Pancreas (tissue), 10 donors: Measurements from ENCODE around the gene ABCC8. TPM values are rescaled to one million over a fixed set of nuclear protein-coding genes. Genes with fewer than 3 reads are reported as not detected.

ENCODE experiments used
- ATAC-seq, 4 donors: fragments of 200-7000 bp; cut with Tn5 transposase; one replicate each; pipeline versions ENCODE4 v1.8.0 to v1.9.1; 2020; ENCODE audit warnings: mild to moderate bottlenecking in 4 of 4, moderate library complexity in 4 of 4
- DNase-seq, 6 donors: peaks; one replicate each; pipeline ENCODE4 v3.0.0-alpha.2; 2020
- FAIRE-seq: peaks from 2 replicates; lab custom pipeline; 2012; peaks lifted over from hg19 to GRCh38; lab: Jason Lieb, UNC
- H3K27ac ChIP-seq, 4 donors: fragments of 200-600 bp; sonication (generic); 1 replicate in 3 of 4; 2 replicates in 1 of 4; pipeline versions ENCODE4 v1.5.0 to v1.8.0; 2020
- H3K27me3 ChIP-seq, 4 donors: fragments of 200-600 bp; one replicate each; pipeline ENCODE4 v1.8.0; 2021
- H3K36me3 ChIP-seq, 3 donors: fragments of 200-600 bp; sonication (generic) in 1 of 3; one replicate each; pipeline versions ENCODE4 v1.5.0 to v1.8.0; 2020 to 2021
- H3K4me1 ChIP-seq, 3 donors: fragments of 200-600 bp; one replicate each; pipeline ENCODE4 v1.8.0; 2021
- H3K4me3 ChIP-seq, 4 donors: fragments of 200-600 bp; sonication (generic) in 2 of 4; one replicate each; pipeline versions ENCODE4 v1.5.0 to v1.8.0; 2020 to 2021
- H3K9me3 ChIP-seq, 4 donors: fragments of 200-600 bp; one replicate each; pipeline ENCODE4 v1.8.0; 2021
- WGBS, 2 donors: extraction: QIAGEN DNeasy Blood & Tissue Kit; methylation state at CpG; one replicate each; pipeline ENCODE4 v1.1.7; 2013; 5-methylcytosine and 5-hydroxymethylcytosine counted together
- intact Hi-C, 3 donors: fragments of 100-400 bp; cut with DNase I; formaldehyde crosslinking; loops; one replicate each; pipeline versions ENCODE4 v1.11.1 to v1.14.2; 2022
- polyA plus RNA-seq, 2 donors: library from polyadenylated mRNA; stranded (reverse); fragments of 200-250 nt; gene quantifications; one replicate each; pipeline ENCODE4 v1.2.3, GENCODE V29; 2013
- total RNA-seq, 6 donors: library from RNA; stranded (reverse); fragmentation: NEBNext Ultra II Directional in 4 of 6; extraction: Animal tissue kit (Norgen Biotek cat#: 25700) in 4 of 6; gene quantifications; one replicate each; pipeline versions ENCODE4 v1.2.1 to v1.2.4, GENCODE V29; 2021 to 2023
- TF ChIP-seq, protein P1 (sequence below), 4 donors: fragments of 200-600 bp; sonication (generic) in 3 of 4; IDR thresholded peaks; one replicate each; pipeline versions ENCODE4 v1.5.0 to v1.8.0; 2021; ENCODE audit warnings: antibody characterized with exemption in 4 of 4
- donor health status: healthy with polysubstance abuse.
- donor health status: DM: no; HTN: no; CAD: no; lungs with moderate emphysema.
- donor health status: DM: no; HTN: no; CAD: no.
- donor health status: control.
- donor health status: control.
- donor health status: Bipolar disorder and iron deficiency.
- donor health status: DM: yes; HTN: yes; CAD: no.
- donor health status: DM: no; HTN: no; CAD: no.
- donor health status: DM: no; HTN: no; CAD: no.
- donor health status: DM: yes; HTN: yes; CAD: no.

Gene ABCC8
- total and polyA plus RNA-seq, 8 donors: 14.9 to 917 (median 53.2) TPM

DNA sequence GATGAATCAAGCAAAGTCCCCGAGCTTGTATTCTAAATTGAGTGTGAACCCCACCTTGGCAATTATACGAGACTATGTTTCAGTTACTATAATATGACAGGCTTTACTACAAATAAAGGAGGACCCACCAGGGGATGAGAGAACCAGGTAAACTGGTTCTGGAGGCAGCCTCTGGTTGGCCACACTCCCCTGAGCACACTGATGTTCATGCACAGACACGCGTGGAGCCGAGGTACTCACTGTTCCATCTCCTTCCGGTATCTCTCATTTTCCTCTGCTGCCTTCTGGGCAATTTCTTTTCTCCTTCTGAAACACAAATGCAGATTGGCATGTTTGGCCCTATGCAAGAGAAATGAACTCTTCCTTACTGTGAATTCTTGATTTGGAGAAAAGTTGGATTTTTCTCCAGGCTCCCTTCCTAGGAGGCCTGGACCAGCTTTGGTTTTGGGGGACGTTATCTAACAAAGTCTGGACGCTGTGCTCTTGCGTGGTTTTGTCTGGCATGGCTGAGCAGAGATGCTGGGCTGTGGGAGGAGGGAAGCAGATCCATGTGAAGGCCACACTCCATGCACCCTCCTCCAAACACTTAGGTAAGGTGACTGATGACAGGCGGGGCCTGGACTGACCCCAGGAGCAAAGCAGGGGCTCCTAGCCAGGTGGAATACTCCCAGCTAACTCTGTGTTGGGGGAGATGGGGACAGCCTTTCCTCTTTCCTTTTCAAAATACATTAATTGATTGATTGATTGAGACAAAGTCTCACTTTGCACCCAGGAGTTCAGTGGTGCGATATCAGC, 44.7 kb upstream of the ABCC8 start:
- TF ChIP-seq, protein P1, sequence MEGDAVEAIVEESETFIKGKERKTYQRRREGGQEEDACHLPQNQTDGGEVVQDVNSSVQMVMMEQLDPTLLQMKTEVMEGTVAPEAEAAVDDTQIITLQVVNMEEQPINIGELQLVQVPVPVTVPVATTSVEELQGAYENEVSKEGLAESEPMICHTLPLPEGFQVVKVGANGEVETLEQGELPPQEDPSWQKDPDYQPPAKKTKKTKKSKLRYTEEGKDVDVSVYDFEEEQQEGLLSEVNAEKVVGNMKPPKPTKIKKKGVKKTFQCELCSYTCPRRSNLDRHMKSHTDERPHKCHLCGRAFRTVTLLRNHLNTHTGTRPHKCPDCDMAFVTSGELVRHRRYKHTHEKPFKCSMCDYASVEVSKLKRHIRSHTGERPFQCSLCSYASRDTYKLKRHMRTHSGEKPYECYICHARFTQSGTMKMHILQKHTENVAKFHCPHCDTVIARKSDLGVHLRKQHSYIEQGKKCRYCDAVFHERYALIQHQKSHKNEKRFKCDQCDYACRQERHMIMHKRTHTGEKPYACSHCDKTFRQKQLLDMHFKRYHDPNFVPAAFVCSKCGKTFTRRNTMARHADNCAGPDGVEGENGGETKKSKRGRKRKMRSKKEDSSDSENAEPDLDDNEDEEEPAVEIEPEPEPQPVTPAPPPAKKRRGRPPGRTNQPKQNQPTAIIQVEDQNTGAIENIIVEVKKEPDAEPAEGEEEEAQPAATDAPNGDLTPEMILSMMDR (IDR thresholded peaks at IDR 0.05): no peak
- Histone ChIP-seq H3K27me3 (no peaks in the 10 kb centered on the region), H3K9me3 (no peaks in the 10 kb centered on the region), H3K4me3 (no peak overlapping the region), H3K36me3 (no peaks in the 10 kb centered on the region), H3K4me1 (no peaks in the 10 kb centered on the region), H3K27ac (no peak overlapping the region)
- no peak for ATAC-seq
- 77 to 81% methylated on average over 11 of the region's 11 CpGs for WGBS, 2 donors
- DNase-seq: no peak
- no peak for FAIRE-seq
- intact Hi-C loops: no loop called here

DNA sequence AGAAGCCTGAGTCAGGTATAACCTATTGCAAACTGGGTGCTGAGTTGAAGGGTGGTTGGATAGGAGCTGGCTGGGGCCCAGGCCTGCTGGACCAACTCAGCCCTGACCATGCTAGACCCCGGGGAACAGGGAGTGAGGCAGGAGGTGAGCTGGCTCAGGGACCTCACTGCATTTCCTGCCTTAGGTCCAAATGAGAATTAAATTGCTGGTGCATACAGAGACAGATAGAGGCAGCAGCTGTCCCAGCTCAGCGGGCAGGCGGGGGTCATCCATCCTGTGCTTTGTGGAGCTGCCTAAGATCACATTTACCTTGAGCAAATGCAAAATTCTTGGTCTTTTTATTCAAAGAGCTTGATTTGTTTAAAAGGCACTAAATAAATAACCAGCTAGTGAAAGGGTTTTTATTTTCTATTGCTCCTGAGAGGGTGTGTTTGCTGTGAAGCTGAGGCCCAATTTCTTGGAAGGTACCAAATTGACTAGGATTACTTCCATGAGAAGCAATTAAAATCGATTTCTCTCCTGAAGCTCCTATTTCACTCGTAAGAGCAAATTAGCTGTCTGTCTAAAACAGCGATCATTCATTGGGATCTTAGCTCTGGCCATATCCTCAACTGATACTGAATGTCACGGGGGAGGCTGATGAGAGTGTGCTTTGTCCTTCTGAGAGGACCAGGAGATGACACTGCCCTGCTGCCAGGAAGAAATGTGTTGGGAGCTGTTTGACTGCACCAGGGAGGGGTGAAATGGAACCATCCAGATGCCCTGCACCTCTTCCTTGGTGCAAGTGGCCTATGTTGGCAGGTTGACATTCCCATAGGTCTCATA, 42.6 kb upstream of the ABCC8 start:
- H3K4me1 ChIP-seq: no peaks in the 10 kb centered on the region
- ATAC-seq (no peak), FAIRE-seq (no peak), DNase-seq (no peak)
- no peaks in the 10 kb centered on the region for H3K27me3 ChIP-seq
- intact Hi-C loops: no loop called here
- H3K4me3 ChIP-seq: no peak overlapping the region
- TF ChIP-seq, protein P1 (IDR thresholded peaks at IDR 0.05): no peak
- 78 to 79% methylated on average over 7 of the region's 7 CpGs for WGBS, 2 donors
- H3K27ac ChIP-seq: no peak overlapping the region
- no peaks in the 10 kb centered on the region for H3K9me3 ChIP-seq
- no peaks in the 10 kb centered on the region for H3K36me3 ChIP-seq

DNA sequence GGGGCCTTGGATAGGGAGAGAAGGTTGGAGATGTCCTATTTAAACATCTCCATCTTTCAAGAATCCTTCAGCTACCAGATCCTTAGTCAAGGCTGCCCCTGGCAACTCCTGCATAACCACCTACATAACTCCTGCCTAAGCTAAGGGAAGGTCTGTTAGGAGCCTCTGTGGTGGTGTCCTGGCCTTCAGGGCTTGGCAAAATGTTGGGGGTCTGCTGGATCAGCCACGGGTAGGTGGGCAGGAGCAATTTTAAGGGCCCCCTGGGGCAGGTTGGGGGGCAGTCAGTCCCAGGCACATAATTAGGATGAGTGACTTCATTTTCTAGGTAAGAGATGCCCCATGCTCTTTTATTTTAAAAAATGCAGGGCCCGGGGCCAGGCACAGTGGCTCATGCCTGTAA, 41.7 kb upstream of the ABCC8 start:
- FAIRE-seq (no peak), DNase-seq (no peak), ATAC-seq (no peak)
- H3K9me3 ChIP-seq: no peaks in the 10 kb centered on the region
- no peak overlapping the region for H3K27ac ChIP-seq
- intact Hi-C loops: no loop called here
- WGBS, 2 donors: 56 to 78% methylated on average over 2 of the region's 2 CpGs
- no peaks in the 10 kb centered on the region for H3K4me1 ChIP-seq
- no peaks in the 10 kb centered on the region for H3K36me3 ChIP-seq
- no peaks in the 10 kb centered on the region for H3K27me3 ChIP-seq
- H3K4me3 ChIP-seq: no peak overlapping the region
- TF ChIP-seq, protein P1 (IDR thresholded peaks at IDR 0.05): no peak

DNA sequence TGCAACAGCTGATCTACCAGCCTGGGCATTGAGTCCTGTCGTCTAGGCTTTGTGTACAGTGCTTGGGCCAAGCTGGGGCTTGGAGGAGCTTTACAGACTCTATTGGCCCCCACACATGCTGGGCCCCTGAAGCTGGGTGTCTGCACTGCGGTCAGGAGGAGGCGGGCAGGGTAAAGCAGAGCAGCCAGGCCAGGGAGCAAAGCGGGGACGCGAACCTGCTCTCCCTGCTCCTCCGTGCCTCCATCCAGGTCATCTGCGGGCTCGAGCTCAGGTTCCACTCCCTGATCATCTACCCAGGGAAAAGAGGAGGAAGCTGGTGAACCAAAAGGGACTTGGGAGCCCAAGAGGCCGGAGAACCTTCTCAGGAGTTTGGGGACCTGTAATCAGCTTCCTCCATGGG, 40.5 kb upstream of the ABCC8 start:
- no peak for FAIRE-seq
- TF ChIP-seq, protein P1 (IDR thresholded peaks at IDR 0.05): no peak
- no peak overlapping the region for H3K4me3 ChIP-seq
- no peaks in the 10 kb centered on the region for H3K4me1 ChIP-seq
- no peaks in the 10 kb centered on the region for H3K27me3 ChIP-seq
- no peaks in the 10 kb centered on the region for H3K36me3 ChIP-seq
- no peak overlapping the region for H3K27ac ChIP-seq
- DNase-seq: no peak
- no peak for ATAC-seq
- WGBS, 2 donors: 85 to 86% methylated on average over 10 of the region's 10 CpGs
- intact Hi-C loops: no loop called here
- no peaks in the 10 kb centered on the region for H3K9me3 ChIP-seq
